Body of pancreas (tissue), 4 donors: Measurements from ENCODE around the gene STRA6.

Experiments used
- CTCF ChIP-seq, 7 experiments: fragments of 450-650 bp in 4 of 7; fragments of 200-600 bp in 3 of 7; sonication (generic) in 3 of 7; IDR thresholded peaks; one replicate each; pipeline ENCODE4 v1.5.1; 2016 to 2019; ENCODE audit warnings: antibody characterized with exemption in 7 of 7
- POLR2A ChIP-seq, 3 donors: fragments of 450-650 bp; IDR thresholded peaks; one replicate each; pipeline ENCODE4 v1.6.1; 2016; ENCODE audit warnings: antibody characterized with exemption in 3 of 3, mild to moderate bottlenecking in 2 of 3

GRCh38 chr15:74231475-74231874, 28.9 kb upstream of the STRA6 start:
- TF ChIP-seq POLR2A (IDR thresholded peaks at IDR 0.05) (no peak), CTCF (IDR thresholded peaks at IDR 0.05) (no peak)
